Endometrial microvascular endothelial cells (primary cell): ENCODE data around the gene TAB3. TPM values are rescaled to one million over a fixed set of nuclear protein-coding genes. Genes with fewer than 3 reads are reported as not detected.

Source experiments
- in situ Hi-C: cut with HindIII; loops from 2 replicates; pipeline ENCODE4 v1.10.0; 2017; ENCODE audit warnings: low sequenced_read_pairs, low pct_unique_long_range_greater_than_20kb; ENCODE audit errors: inconsistent ontology term
- total RNA-seq: library from RNA; depleted of rRNA; stranded (reverse); fragments of >200 nt; gene quantifications from one replicate; pipeline ENCODE4 v1.2.3, GENCODE V29; 2015; ENCODE audit errors: inconsistent ontology term

Gene TAB3
- total RNA-seq, 1 donor from 2014 or later, result 12.9 TPM

DNA sequence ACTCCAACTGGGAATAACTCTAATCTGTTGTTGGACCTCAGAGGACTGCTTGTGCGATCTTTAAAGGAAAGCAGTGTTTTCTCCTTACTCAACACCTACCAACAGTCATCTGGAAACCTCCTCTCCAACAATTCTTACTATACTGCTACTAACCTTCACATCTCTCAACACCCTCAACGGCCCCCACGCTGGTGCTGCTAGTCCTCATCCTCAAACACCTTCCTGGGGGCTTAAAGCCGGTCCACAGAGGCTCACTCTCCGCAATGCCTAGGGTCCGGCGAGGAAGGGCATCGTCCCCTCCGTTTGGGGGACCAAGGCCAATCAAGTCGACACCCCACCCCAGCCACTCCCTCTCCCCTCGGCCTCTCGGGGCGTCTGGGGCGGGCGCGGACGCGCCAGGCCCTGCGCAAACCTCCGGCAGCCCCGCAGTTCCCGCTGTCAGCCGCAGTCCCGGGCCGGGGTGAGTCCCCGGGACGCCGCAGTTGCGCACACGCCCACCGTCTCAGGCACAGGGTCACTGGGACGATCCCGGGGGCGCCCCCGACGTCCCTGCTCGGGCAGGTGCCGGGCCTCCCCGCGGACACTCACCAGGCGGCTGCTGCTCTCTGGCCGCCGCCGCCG is 418 bp downstream of the TAB3 start:
- in situ Hi-C loops, result no loop called here

DNA sequence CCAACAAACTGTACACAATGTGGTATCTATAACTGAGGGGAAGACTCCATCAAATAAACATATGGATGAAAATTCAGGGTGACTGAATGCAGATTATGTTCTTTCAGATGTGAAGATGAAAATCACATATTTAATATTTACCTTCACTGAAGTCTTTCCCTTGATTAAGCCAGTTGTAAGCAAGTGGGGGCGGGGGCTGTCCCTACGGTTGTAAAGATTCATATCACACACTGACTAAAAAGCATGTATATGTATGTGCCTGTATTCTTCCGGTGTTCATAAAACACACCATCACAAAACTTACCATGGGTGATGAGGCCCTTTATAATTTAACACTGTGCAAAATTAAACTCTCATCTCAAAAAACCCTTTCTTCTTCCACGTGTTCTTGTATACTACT is 1.3 kb downstream of the TAB3 start:
- in situ Hi-C loops, result no loop called here

DNA sequence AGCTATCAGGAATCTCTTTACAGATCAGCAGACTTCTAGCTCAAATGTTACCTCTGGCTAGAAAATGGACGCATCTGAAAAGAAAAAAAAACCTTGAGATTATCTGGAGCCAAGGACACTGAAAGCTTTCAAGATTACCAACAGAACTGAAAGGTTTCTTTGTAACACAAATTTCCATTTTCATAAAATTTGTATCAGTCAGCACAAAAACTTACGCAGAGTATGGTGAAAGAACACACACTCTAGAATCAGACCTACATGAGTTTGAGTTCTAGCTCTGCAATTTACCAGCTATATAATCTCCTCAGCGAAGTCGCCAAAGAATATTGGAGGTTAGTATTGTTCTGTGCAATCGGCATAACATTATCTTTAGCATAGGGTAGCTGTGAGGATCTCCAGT is 1.8 kb downstream of the TAB3 start:
- in situ Hi-C loops, result no loop called here

DNA sequence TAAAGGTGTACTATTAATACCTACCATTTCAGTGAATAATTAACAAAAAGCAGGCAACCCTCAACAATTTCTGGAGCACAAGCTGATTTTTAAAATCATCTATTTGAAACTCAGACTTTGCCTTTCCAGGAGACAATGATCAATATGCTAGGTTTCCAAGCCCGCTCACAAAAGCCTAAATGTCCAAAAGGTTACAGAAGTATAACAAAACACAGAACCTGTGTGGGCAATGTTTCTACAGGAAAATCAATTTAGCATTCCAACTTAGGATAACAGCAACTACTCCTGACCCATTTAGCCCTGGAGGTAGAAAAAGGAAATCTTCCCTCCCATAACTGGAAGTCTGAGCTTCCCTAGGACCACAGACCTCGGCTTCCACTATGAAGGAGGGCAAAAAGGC is 3.9 kb downstream of the TAB3 start:
- in situ Hi-C loops, result no loop called here

DNA sequence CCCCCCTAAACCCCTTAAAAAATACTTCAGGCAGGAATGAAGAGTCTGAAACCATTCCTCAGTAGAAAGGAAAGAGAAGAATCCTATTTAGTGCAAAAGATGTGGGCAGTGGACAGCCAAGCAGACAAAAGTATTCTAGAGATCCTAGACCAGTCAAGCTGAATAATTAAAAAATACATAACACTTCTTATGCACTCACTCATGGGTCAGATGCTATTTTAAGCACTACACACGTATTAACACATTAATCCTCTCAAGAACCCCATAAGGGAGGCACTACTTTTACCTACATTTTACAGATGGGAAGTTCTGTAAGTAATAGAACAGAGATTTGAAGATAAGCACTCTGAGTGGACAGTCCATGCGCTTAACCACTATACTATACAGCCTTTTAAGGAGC is 5.9 kb downstream of the TAB3 start:
- in situ Hi-C loops, result no loop called here

DNA sequence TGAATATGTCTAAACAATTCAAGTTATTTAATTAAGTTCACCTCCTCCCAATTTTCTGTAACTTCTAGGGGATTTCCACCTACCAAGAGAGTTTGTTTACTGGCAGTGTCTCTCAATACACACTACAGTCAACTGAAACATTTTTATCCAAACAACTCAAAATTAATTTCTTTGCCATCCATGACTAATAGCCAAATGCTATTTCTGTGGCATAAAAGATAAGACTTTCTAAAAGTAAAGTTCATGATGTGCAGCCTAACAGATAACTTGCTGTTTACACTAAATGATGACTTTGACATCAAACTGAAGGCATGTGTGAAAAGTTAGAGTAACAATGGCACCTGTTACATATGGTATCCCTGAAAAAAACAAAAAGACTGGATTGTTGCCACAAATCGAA is 7.3 kb downstream of the TAB3 start:
- in situ Hi-C loops, result no loop called here

DNA sequence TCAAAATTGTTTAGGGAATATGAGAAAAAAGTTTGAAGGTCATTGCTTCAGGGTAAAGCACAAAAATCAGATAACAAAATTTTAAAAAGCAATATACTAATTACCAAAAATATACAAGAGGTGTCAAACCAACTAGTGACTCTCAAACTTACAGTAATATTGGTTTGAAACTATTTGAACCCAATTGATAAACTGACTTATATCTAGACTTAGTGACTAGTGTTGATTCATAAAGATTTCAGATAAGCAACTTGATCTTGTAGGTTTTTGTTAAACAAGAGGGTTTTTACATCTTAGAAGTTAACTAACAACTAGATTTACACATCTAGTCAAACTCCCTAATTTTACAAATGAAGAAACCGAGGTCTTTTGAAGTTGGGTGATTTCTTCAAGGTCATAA is 7.7 kb downstream of the TAB3 start:
- in situ Hi-C loops, result no loop called here

DNA sequence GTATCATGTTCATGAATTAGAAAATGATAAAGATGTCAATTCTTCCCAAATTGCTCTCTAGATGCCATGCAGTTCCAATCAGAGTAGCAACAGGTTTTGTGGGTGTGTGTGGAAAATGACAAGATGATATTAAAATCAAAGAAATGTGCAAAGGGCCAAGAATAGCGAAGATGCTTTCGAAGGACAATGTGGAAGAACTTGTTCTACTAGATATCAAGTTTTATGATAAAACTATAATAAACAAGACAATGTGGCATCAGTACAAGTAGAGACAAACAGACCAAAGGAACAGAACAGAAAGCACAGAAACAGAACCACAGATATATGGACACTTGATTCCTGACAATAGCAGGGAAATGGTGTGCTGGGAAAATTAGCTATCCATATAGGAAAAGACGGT is 9.0 kb downstream of the TAB3 start:
- in situ Hi-C loops, result no loop called here

DNA sequence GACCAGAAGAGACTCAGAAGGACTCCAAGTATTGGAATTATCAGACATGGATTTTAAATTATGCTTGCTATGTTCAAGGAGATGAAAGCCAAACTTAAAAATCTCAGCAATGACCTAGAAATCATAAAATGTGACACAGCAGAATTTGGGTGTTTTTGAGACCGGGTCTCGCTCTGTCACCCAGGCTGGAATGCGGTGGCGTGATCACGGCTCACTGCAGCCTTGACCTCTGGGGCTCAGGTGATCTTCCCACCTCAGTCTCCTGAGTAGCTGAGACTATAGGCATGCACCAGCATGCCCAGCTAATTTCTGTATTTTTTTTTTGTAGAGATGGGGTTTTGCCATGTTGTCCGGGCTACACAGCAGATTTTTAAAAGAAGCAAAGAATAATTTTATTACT is 12.7 kb downstream of the TAB3 start:
- in situ Hi-C loops, result no loop called here

DNA sequence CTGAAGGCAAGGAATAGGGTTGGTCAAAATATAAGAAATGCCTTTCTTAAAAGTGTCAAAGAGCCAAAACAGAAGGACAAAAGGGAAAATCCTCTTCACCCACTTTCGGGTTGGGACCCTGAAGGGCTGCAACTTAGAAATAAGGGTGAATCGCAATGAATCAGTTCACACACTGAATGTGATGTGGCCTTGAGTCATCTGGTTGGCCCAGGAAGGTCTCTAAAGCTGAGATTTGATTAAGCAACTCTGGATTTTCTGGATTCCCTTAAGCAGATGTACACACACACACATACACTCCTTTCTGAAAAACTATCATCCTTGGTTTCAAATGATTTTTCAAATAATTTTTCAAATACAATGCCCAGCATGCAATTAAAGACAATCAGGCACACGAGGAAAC is 13.1 kb downstream of the TAB3 start:
- in situ Hi-C loops, result no loop called here

DNA sequence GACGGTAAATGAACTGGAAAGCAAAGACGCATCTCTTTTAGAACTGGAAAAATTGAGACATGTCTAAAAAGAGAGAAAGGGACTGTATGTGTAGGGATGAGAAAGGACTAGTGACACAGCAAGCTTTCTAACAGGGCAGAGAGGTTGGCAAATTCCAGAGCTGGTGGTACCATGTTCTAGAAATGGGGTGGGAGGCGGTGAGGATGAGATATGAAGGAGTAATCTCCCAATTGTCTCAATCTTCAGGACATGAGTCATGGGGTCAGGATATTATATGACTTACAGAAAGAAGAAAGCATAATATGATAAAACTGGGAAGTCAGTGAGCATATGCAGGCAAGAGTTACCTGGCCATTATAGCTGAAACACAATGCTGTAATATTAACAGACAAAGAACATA is 14.2 kb downstream of the TAB3 start:
- in situ Hi-C loops, result no loop called here

DNA sequence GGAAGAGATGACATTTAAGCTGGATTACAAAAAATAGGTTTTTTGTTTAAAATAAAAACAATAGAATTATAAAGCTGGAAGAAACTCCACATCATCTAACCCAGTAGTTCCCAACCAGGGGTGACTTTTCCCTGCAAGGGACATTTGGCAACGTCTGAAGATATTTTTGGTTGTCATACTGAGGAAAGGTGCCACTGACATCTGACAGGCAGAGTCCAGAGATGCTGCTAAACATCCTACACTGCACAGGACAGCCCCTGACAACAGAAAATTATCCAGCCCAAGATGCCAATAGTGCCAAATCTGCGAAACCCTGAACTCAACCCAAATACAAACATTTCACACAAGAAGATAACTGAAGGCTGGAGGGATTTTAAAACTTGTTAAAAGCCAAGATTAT is 18.5 kb downstream of the TAB3 start:
- in situ Hi-C loops, result no loop called here

DNA sequence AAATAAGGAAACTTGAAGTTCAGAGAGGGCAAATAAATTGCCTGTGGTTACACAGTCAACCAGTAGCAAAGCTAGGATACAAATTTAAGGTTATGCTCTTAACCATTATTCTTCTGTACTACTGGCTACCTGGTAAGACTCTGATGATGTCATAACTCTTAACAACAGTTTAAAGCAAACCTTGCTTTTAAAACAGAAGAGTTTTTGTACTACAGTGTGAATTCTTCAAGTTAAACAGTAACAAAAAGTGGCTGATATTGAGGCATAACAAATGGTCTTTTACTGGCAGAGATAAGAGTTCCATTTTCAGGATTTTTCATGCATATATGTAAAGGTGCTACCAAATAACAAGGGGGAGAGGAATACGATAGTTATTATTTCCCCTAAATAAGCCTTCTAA is 23.4 kb downstream of the TAB3 start:
- in situ Hi-C loops, result no loop called here

DNA sequence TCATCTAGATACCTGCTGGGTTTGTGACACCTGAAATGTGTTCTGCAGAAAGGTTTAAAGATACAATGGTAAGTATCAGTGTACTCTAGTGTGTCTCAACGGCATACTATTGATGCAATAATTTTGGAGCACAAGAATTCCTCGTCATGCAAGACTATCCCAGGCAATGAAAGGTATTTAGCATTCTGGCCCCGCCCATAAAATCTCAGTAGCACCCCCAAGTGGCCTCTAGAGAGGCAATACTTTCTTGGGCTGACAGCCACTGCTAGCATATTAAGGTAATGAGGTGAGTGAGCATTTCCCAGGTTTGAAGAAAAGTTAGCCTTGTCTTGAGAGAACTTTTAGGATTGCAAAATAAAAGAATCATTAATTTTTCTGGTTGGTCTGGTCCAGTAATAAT is 24.0 kb downstream of the TAB3 start:
- in situ Hi-C loops, result no loop called here

DNA sequence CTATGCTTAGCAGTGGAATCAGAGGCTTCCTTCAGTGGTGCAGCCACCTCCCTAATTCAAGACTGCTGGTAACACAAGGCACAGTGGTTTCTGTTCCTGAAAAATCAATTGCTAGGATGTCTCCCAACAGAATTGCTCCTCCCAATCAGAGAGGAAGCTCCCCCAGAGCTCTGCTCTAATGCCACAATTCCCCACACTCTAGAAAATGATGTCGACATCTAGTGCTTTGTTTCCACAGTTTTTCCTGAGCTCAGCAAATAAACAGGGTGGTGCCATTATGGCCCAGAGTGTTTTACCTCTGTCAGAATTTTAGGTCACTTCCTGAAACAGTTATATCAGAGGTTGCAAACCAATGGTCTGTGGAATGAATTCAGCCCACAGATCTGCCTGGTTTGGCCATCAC is 24.7 kb downstream of the TAB3 start:
- in situ Hi-C loops, result no loop called here

DNA sequence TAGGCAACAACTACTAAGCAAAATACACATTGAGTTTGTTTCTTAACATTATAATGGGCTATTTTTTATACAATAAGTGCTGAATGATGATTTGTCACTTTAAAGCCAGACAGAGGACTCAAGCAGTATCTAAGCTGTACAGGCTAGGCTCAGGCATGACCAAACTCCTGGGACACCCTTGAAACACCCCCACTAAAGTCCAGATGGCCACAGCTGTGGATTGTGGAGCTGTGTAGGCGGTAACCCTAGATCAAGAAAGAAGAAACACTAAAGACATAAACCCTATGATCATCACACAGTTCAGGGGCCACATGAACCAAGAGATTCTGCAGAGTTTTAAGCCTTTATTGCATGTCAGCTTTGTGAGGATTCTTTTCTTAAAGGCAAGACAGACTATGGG is 25.1 kb downstream of the TAB3 start:
- in situ Hi-C loops, result no loop called here

DNA sequence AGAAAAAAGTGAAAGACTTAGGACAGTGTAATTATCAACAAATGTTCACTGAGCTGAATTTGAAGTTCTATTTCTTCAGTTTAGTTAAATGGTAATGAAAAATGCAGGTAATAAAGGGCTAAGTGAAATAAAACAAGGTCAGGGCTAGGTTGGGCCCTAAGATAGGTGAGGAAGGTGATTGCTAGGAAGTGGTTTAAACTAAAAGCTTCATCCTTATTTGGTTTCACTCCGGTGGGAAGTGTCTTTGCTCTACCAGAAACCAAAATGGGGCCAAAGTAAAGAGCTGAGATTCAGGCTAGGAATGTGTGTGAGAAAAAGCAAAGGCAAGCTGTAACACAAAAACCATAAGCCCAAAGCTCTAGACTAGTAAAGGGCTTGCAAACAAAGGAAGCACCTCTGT is 31.0 kb downstream of the TAB3 start:
- in situ Hi-C loops, result no loop called here

DNA sequence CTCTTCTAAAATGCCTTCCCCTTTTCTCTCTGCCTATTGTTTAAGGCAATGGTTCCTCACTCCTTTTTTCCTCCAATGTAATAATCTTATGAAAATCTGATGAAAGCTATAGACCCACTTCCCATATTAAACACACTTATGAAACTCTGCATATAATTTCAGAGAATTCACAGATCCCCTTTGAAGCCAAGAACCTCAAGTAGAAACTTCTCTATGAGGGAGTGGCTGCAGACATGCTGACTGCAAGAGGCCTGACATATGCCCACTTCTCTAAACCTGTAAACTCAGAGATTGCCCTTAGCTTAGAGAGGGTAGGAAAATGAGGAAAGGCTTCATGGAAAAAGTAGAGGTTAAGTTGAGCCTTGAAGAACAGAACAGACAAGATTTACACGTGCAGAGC is 37.6 kb downstream of the TAB3 start:
- in situ Hi-C loops, result no loop called here

DNA sequence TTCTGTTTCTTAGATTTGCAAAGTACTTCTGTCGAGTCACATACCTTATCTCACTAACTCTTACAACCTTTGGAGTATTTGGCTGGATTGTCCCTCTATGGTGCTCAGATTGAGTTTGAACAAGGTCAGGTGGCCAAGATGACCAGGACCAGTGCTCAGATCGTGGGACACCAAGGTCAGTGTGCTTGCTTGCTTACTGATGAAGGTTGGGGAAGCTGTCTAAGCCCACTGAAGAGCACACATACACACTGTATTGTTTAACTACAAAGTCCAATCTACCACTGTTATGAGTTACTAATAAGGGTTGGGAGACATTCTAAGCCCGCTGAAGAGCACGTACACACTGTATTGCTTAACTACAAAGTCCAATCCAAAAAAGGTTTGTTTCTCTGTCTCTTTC is 53.7 kb downstream of the TAB3 start:
- in situ Hi-C loops, result no loop called here

DNA sequence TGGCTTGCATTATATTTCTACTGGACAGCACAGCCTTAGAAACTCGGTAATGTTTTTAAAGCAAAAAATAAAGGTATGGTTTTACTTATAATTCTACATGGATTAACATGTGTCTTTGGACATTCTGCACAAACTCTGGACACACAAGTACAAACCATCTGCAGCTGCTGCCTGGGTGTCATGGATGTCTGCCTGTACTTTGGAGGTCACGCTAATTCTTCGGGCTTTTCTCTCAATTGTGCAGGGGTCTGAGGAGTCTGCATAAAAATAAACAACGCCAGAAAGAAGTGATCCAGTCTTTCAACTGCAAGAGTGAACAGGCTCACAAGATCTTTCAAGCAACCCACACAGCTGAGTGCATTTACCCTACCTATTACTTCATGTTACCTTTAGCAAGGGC is 55.2 kb downstream of the TAB3 start:
- in situ Hi-C loops, result no loop called here

DNA sequence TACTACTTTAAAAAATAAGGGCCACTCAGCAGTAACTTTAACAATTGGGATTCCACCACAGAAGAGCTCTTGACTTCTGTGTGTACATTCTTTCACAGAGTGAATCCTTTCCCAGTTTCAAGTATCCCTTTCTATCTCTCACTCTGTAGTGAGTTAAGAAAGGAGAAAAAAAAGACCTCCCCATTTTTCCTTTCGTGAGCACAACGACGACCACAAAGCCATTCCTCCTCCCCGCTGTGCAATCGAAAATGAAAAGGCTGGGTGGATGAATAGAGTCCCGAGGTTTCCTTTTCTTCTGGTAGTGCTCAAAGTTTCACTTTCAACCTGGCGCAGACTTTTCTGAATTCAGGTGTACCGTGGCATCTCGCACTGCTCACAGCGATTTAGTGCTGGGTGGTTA is 58.0 kb downstream of the TAB3 start:
- in situ Hi-C loops, result no loop called here
